A172 (cell line): ENCODE measurements around the gene SSX2IP. TPM values are rescaled to one million over a fixed set of nuclear protein-coding genes. Genes with fewer than 3 reads are reported as not detected.
"Not testable (repeated sequence)": the region's sequence is repeated elsewhere in the genome, so short reads cannot be mapped to it uniquely, and the experiment has no call there.

Experiments used
- DNase-seq: peaks from one replicate; pipeline ENCODE4 v3.0.0-alpha.2; 2015; ENCODE audit warnings: low spot score
- total RNA-seq: library from RNA; depleted of rRNA; stranded (reverse); fragments of >200 nt; shearing (Covaris generic); gene quantifications from 2 replicates; pipeline ENCODE4 v1.2.3, GENCODE V29; 2014; rRNA removed

Gene SSX2IP
- 19.2 and 26.7 TPM in 2 replicates for total RNA-seq

DNA sequence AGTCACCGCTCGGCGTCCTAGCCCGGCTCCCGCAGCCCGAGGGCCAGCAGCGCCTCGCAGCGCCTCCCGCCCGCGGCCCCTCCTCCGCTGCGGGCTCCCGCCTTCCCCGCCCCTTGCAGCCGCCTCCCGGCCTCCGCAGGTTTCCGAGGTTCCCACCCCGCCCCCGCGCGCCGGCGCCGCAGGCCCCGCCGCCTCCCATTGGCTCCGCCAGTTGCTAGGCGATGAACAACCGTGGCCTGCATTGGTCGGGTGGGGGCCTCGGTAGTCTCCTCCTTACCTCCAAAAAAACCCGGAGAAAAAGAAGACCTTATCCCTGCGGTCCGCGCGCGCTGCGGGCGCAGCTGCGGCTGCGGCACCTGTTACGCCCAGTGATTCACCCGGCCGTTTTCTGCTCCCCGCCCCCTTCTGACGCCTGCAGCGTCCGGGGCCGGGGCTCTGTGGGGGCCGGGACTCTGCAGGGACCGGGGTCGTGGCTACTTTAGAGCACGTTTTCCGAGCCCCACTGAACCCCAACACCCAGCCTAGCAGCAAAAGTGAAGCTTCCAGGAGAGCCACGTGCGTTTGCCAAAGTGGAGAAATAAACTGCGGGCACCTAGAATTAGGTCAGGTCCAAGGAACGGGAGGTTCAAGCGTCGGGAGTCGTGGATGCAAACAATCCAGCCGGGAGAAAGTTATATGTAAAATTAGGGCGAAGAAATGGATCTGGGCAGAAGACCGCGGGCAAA is at the start of gene SSX2IP:
Gene SSX2IP, minus strand, starts transcription at position 65 of the 725 bp plus-strand sequence. CDS start 19,242 bp downstream, outside the sequence.
- DNase-seq, result peak; percentile 82

DNA sequence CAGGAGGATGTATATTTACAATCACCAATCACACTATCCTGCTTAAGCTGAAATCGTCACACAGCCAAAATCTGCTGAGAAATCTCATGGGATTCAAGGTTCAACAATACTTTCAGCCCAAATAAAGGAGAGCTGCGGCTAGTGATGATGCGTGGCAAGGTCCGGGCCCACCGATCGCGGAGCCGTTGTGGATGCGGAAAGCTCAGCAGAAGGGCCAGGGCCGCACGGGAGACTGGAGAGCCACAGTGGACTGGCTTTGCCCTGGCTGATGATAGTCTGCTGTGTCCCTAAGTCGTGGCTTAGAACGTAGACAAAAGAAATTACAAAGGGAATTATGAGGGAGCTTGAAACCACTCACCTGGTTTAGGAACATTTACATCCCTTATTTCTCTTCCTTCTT is 48.0 kb upstream of the SSX2IP start:
- DNase-seq, result no peak

DNA sequence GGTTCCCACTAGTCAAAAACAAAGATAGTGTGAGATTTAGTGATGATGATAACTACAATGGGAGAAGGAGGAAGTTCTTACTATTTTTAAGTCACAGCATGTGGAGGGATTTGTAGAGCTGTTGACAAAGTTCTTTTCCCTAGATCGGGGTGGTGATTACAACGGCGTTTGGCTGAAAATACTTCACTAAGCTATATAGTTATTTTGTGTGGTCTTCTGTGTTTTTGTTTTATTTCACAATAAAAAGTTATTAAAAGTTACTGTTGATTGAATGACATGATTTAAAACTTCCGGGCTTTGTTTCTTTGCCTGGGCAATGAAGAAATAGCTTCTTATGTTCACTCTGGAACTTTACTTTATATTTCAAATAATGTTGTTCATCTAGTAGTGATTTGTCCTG is 47.3 kb upstream of the SSX2IP start:
- DNase-seq, result no peak

DNA sequence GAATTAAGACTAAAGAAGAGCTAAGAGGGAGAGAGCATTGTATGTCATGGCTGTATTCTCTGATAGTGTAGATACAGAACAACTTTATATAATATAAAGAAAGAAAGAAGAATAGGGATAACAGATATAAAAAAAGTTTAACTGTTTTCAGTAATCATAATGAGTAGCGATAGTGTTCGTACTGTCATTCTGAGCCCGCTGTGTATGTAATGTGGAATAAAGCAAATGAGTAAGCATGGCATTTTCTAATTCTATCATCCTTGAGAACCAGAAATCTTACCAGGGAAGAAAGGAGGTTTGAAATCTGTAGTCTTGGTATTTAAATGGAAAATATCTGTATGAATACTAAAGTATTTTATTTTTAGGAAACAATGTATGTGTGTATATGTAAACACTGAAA is 46.7 kb upstream of the SSX2IP start:
- no peak for DNase-seq

DNA sequence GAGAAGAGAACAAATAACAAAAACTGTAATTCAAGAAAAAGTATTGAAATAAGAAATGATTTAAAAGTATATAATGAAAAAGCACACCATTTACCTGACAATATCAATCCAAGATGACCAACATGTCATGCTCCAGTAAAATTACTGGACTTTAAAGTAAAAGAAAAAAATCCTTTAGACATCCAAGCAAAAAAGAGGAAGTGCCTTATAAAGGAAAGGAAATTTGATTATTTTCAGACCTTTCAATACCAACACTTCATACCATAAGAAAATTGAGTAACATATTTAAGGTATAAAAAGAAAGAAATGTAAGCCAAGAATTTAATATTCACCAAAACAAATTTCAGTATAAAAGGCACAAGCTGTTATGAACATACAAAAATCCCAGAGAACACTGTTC is 46.2 kb upstream of the SSX2IP start:
- no peak for DNase-seq

DNA sequence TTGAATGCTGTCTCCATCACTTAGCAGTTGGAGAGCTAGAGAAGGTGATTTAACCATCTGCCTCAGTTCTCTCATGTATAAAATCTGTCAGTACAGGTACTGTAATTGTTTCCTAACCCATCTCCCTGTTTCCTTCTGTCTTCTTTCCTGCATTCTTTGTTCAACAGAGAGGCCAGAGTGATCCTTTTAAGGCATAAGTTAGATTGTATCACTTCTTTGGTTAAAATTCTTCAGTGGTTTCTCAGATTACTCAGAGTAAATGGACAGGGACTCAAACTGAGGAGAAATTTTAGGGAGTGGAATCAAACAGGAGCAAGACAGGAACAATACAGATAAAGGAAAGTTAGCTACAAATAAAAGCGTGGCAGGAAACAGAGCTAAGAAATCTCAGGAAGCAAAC is 45.2 kb upstream of the SSX2IP start:
- DNase-seq, result no peak

- DNase-seq, result no peak
Measured at GRCh38 chr1:84732520-84732919, 42.3 kb upstream of the SSX2IP start.

GRCh38 chr1:84731519-84731918 is 41.3 kb upstream of the SSX2IP start:
- DNase-seq, result no peak

DNA sequence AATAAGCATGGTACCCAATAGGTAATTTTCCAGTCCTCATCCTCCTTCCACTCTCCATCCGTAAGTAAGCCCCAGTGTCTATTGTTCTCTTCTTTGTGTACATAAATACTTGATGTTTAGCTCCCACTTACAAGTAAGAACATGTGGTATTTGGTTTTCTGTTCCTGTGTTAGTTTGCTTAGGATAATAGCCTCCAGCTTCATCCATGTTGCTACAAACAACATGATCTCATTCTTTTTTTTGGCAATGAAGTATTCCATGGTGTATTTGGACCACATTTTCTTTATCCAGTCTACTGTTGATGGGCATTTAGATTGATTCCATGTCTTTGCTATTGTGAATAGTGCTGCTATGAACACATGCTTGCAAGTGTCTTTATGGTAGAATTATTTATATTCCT is 37.5 kb upstream of the SSX2IP start:
- not testable (repeated sequence) for DNase-seq

GRCh38 chr1:84726593-84727499 is 36.6 kb upstream of the SSX2IP start:
- DNase-seq, result no peak

DNA sequence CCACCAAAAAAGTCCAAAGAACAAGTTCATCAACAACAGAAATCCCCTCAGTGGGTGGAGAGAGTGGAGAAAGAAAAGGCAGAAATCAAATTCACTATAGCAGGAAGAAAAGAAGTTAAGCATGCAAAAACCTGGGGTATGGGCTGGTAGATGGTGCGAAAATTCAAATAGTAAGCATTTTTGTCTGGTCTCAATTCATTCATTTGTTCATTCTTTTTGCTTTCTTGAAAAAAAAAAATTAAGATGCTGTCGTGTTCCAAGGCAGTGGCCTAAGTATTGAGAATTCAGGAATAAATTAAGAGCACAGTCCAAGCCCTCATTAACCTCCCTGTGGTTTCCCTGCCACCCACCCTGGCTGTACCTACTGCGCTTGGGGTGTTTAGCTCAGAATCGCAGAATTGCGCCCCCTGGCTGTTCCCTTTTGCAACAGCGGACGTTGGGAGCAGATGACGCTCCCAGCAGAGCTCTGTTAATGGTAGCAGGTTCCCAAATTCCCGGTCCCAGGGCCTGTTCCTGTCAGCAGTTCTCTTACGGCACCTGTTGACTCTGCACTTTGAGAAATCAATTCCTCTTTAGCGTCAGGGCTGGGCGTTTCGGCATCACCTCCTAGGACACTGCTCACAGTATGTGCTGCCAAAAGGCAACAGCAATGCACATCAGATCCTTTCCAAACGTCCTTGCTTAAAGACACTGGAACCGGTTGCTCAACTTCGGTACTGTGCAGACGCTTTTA is 34.0 kb upstream of the SSX2IP start:
- DNase-seq, result no peak

DNA sequence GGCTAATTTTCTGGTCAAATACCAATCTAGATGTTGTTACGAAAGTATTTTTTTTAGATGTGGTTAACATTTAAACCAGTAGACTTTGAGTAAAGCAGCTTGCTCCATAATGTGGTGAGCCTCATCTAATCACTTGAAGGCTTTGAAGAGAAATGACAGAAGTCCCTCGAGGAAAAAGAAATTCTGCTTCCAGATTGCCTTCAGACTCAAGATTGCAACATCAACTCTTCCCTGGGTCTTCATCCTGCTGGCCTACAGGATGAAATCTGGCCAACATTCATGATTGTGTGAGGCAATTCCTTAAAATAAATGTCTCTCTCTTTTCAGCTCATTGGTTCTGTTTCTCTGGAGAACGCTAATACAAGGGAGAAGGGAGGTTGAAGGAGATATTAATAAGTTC is 32.5 kb upstream of the SSX2IP start:
- no peak for DNase-seq

GRCh38 chr1:84721872-84722271 is 31.6 kb upstream of the SSX2IP start:
- DNase-seq, result not testable (repeated sequence)

GRCh38 chr1:84721152-84721551 is 30.9 kb upstream of the SSX2IP start:
- DNase-seq, result peak; percentile 12

- DNase-seq, result no peak
Measured at GRCh38 chr1:84720221-84720780, 30.0 kb upstream of the SSX2IP start.

DNA sequence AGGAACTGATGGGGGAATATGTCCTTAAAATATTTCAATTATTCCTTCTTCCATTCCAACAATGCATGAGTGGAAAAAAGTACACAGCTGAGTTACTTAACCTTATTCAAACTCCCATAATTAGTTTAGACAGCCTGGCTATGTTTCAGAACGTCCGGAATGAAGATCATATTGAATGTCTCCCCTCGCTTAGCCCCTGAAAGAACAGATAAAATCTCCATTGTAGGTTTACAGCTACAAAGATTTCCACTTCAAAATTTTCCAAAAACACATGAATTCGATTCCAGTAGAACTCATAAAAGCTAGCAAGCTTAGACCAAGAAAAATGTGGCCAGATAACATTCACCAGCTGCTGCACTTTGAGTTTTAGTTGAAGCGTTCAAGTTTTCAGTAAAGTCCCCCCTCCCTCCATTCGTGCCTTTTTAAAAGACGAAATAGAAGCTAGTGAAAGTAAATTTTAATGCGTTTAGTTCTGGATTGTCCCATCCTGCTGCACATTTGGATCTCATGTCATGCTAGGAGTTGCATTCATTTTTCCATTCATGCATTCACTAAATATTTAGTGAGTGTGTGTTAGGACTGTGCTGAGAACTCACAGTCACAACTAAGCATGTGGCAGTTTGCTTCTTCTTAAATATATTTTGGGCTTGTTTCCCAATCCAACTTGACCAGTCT is 29.4 kb upstream of the SSX2IP start:
- no peak for DNase-seq

GRCh38 chr1:84715342-84716019 is 25.2 kb upstream of the SSX2IP start:
- DNase-seq, result no peak

- no peak for DNase-seq
Measured at GRCh38 chr1:84712276-84712874, 22.1 kb upstream of the SSX2IP start.

DNA sequence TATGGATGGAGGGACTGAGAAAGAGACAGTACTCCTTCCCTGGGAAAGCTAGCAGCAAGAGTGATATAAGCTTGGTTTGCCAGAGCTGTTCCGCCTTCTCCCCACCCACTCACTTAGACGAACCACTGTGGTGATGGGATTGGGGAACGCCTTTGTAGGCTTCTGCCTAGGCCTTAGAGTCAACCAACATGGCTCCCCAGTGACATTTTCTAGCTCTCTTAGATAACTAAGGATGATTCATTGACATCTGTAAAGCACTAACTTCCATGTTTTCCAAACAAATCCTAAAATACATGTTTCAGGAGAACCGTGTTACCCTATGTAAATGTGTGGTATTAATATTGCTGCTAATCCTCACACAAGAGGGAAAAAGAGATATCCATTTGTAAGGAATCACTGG is 21.6 kb upstream of the SSX2IP start:
- no peak for DNase-seq

GRCh38 chr1:84711121-84711520 is 20.9 kb upstream of the SSX2IP start:
- DNase-seq, result no peak
